HuH-7.5 (cell line): ENCODE data around the gene NKX2-4.
"Not testable (repeated sequence)": the region's sequence is repeated elsewhere in the genome, so short reads cannot be mapped to it uniquely, and the experiment has no call there.

ENCODE experiments used
- DNase-seq: peaks from one replicate; pipeline ENCODE4 v3.0.0; 2011; ENCODE audit warnings: low spot score

NKX2-4 gene

GRCh38 chr20:21397341-21398108 lies at the start of gene NKX2-4:
NKX2-4 (minus strand) TSS chr20:21397526; CDS start chr20:21397399, 127 bp downstream.
- DNase-seq, result no peak

GRCh38 chr20:21437816-21438215 lies 40.5 kb upstream of the NKX2-4 start:
- no peak for DNase-seq

DNA sequence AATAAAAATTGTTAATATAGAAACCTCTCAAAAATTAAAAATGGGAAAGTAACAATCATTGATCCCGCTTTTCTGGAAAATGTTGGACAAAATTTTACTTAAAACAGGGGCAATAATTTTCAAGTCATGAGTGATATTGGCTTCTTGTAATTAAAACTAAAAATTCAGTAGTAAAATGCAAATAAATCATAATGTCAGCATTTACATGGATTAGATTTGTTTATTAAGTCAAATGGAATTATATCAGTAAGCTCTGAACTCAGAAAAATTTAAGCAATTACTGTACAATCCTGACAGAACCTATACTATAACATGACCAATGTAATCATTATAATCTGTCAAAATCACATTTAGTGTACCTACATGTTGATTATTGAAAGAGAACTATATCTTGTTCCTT lies 39.9 kb upstream of the NKX2-4 start:
- no peak for DNase-seq

- no peak for DNase-seq
These were observed 38.9 kb upstream of the NKX2-4 start for GRCh38 chr20:21436205-21436604.

- DNase-seq, result no peak
These were observed 38.2 kb upstream of the NKX2-4 start for GRCh38 chr20:21435576-21435975.

DNA sequence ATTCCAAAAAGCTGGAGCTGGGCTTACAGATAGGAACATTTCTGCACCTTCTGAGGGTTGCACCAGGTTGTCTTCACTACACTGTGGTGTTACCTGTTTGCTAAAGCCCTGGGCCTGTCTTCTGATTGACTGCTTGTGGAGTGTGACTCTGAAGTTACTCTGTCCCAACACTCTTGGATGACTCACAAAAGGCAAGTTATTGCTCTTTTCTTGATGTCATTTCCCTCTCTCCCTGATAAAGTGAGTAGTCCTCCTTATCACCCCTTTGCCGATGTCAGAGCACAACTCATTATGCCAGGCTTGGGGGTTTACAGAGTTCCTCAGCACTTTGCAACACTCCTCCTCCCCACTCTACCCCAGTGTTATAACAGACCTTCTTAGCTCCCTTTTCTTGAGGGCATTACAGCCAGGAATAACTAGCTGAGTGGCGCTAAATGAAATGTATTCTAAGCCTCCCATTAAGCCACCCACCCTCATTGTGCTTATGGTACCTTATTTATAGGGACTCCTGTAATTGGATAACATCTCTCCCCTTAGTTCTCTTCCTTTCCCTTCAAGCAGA lies 36.1 kb upstream of the NKX2-4 start:
- no peak for DNase-seq

DNA sequence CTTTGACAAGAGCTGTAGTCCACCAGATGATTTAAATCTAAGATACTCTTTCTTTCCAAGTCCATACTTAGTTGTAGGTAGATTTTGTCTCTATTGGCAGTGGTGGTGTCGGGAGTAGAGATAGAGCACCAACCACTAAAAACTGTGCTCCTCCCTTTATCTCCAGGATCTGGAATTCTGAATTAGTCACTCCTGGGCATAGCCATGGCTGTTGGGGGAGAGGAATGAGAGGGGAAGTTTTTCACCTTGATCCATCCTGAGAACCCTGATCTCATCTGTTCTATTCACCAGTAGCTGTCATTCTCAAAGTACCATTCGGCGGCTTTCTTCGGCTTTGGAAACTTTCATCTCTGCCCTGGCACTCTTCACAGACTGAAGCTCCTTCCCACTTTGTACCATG lies 35.6 kb upstream of the NKX2-4 start:
- no peak for DNase-seq

DNA sequence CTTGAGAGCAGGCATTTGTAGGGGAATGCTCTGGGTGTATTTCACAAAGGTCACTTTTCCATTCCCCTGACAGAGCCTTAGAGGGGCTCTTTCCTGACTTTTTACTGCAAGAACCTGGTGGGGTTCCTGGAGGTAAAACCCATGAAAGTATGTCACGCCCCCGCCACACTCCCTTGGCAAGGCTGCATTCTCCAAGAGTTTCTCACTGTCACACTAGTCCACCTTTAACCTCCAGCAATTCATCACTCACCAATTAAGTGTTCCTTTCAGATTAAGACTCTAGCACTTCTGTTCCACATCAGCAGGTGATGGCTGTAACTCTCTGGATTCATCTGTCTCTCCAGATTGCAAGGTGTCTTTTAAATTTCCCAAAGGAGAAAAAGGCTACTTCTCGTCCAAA lies 32.7 kb upstream of the NKX2-4 start:
- DNase-seq, result no peak

DNA sequence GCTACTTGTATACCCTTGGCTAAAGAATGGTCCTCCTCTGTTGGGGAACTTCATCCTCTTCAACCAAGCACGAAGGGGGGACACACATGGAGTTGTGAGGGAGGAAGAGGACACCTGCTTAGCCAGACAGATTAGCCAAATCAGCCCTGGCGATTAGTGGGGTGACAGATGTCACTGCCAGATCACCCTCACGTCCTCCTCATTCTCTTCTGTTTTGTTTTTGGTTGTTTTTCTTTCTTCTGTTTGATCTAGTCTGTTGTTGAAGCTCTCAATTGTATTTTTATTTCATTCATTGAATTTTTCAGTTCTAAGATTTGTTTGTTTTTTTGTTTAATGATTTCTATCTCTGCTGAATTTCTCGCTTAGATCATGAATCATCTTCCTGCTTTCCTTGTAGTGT lies 27.5 kb upstream of the NKX2-4 start:
- no peak for DNase-seq

GRCh38 chr20:21423712-21424111 lies 26.4 kb upstream of the NKX2-4 start:
- not testable (repeated sequence) for DNase-seq

- DNase-seq, result no peak
These were observed 24.4 kb upstream of the NKX2-4 start for GRCh38 chr20:21421601-21422236.

DNA sequence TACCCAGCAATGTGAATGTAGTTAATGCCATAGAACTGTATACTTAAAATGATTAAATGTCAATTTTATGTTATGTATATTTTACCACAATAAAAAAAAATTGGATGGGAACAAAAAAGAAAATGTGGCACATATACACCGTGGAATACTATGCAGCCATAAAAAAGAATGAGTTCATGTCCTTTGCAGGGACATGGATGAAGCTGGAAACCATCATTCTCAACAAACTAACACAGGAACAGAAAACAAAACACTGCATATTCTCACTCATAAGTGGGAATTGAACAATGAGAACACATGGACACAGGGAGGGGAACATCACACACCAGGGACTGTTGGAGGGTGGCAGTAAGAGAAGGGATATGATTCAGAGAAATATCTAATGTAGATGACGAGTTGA lies 21.8 kb upstream of the NKX2-4 start:
- DNase-seq, result not testable (repeated sequence)

- not testable (repeated sequence) for DNase-seq
These were observed 16.7 kb upstream of the NKX2-4 start for GRCh38 chr20:21413996-21414395.

DNA sequence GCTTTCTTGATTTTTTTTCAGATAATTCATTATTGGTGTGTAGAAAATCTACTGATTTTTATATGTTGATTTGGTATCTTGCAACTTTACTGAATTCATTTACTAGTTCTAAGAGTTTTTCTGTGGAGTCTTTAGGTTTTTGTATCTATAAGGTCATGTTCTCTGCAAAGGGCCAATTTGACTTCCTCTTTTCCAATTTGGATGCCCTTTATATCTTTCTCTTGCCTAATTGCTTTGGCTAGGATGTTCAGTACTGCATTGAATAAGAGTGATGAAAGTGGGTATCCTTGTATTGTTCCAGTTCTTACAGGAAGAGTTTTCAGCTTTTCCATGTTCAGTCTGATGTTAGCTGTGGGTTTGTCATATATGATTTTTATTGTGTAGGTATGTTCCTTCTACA lies 14.4 kb upstream of the NKX2-4 start:
- DNase-seq, result no peak

DNA sequence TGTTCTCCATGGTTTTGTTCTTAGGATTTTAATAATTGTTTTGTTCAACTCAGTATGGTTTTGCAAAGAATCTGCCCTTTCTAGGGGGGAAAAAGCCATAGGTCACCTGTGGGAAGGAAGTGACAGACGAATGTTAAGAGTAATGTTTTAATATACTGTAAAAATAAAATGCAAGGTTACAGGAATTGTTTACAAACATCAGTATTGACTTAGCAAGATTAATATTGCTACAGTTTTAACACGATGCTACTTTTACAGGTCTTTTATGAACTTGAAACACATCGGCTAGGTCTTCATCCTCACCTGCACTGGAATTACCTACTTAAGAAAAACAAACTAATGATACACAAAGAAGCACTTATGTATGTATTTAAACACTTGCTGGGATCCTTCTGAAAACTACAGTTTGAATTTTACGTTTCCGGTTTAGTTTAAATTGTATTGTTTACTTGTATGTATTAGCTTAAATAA lies 1.7 kb upstream of the NKX2-4 start:
- DNase-seq, result no peak

DNA sequence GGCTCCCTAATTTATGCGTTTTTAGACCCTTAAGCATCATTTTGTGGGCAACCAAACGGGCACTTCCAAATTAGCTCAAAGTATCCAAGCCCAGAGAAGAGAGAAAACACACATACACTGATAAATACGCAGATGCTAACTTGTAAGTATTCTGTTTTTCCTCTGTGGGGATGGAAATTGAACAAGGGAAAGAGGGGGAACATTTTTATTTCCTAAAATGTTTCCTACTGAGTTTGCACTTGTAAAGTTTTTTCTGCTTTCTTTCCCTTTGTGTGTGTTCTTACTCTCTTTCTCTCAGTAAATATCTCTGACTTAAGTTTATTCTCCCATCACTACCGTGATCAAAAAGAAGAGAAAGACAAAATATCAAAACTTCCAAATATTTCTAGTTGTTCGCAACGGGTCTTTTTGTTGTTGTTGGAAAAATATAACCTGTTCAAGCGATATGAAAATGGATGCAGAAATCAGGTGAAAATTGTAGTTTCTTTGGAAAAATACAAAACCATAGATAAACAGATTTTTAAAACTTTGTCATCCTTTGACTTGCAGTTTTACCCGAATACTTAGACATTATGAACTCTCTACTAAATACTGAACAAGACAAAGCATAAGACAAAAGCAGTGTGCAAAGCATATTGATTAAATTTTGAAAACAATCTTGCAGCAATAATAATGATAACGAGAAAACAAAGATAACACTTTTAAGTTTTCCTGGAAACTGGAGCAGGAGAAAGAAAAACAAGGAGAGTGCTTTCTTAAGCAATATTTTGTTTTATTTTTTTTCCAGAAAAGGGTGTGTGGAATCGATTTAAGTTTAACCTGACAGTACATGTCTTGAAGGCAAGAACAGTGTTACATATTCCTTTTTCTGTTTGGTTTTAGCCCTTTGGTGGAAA lies 1.0 kb upstream of the NKX2-4 start:
- DNase-seq, result no peak

DNA sequence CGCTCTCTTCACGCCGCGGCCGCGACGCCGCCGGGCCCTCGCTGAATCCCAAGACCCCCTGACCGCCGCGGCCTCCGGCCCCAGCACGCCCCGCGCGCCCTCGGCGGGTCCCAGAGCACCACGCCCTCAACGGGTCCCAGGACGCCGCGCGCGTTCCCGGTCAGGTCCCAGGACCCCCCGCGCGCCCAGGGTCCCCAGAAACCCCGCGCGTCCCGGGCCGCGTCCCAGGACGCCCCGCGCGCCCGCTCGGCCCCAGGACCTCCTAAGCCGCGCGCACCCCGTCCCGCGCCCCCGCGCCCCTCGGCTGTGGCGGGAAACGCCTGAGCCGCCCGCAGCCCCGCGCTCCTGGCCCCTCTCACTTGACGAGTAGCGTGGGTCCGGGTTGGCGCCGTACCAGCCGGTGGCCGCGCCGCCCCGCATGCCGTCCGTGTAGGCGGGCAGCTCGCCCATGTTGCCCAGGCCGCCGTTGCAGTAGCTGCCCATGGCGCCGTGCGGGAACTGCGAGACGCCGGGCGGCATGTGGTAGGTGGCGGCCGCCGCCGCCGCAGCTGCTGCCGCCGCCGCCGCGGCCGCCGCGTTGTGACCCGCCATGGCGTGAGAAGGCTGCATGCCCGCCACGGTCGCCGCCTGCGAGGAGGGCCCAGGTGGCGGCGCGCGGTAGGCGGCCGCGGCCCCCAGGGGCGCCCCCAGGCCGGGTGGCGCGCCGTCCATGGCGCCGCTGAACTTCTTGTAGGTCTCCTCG lies 556 bp downstream of the NKX2-4 start:
- no peak for DNase-seq

DNA sequence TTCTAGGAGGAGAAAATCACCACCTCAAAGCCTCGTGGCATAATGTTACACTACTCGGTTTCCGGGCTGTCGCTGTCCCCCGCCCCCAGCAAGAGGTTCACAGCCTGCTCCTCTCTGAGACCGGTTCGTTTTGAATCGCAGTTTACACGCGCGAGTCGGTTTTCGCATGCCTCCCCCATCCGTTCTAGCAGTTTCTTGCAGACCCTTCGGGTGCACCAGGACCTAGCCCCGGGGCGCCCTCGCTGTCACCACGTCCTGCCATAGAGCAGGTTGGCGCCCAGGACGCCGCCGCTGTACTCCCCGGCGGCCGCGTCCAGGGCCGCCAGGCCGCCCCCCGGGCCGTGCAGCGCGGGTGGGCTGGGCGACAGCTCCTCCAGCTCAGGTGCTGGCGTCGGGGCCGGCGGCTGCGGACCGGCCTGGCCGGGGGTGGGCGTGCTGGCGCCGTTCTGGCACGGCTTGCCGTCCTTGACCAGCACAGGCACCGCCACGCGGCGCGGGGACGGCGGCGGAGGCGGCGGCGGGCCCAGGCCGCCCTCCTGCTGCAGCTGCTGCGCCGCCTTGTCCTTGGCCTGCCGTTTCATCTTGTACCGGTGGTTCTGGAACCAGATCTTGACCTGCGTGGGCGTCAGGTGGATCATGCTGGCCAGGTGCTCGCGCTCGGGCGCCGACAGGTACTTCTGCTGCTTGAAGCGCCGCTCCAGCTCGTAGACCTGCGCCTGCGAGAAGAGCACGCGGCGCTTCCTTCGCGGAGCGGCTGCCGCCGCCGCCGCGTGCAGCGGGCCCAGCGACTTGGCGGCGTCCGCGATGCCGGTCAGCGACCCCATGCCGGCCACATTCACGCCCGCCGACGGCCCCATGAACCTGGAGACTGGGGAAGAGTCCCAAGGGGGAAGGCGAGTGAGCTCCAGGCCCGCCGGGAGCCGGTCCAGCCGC lies 1.4 kb downstream of the NKX2-4 start:
- DNase-seq, result no peak

DNA sequence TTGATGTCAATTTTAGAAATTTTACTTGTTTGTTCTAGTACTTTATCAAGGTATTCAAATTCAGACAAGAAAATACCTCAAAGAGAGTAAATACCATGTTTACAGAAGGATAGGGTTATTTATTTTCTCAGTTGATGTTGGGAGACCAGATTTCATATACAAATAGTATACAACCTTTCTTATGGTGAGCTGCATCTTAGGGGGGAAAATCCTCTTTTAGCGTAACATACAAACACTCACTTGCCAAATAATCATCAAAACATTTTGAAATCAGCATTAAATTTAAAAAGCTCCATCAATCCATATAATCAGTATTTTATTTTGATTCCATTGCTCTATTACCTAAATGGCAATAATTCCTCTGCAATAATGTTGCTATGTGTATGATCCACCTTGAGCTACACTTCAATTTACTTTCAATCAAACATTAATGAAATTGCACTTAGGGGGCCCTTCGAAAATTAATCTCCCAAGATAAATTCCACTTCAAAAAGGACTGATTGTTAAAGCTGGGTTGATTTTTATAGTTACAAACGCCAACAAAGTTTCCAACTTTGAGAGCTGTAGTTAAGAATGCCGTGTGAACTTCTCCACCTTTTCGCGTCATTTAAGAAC lies 2.2 kb downstream of the NKX2-4 start:
- no peak for DNase-seq

DNA sequence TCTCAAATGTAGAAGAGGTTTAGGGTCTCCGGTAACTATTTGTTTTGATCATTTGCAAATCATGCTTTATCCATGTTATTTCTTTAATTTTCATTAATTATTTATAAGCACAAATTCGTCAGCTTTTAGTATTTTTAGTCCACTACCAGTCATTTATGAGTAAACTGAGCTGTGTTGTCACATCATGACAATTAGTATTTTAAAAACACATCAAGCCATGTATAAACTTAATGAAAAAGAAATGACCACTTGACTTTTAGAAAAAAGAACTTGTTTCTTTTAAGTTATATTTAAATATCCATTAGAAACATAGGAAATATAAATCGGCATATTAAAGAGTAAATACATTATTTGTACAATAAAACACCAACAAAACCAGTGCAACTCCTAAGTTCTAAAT lies 2.8 kb downstream of the NKX2-4 start:
- DNase-seq, result no peak
